ENCODE results near the gene CPPED1.

DNA sequence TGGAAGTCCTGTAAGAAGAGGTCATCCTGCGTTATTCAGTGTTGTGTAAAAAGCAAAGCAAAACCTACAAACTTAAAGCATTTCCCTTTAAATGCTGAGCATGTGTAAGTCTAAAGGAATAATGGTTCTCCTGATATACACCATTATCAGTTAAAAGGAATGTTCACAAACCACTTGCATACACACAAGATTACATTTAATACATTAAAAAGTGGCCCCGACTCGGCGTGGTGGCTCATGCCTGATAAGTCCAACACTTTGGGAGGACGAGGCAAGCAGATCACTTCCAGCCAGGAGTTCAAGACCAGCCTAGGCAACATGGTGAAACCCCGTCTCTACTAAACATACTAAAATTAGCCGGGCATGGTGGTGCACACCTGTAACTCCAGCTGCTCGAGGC lies 30.5 kb downstream of the CPPED1 start:
- no peak for TF ChIP-seq TAF1 (IDR thresholded peaks at IDR 0.05; ENCODE audit: low read depth, low read length)
- no peak for TF ChIP-seq POLR2A (IDR thresholded peaks at IDR 0.05; ENCODE audit: low read depth, low read length)
- no peak for TF ChIP-seq POLR2AphosphoS5 (IDR thresholded peaks at IDR 0.05; ENCODE audit: low read depth, low read length)
- no peak for TF ChIP-seq SPI1 (IDR thresholded peaks at IDR 0.05; ENCODE audit: low read depth, low read length)
